Posterior vena cava (tissue), 2 donors: Measurements from ENCODE around the gene GALNT18. TPM values are rescaled to one million over a fixed set of nuclear protein-coding genes. Genes with fewer than 3 reads are reported as not detected.
"Not testable (repeated sequence)": the region's sequence is repeated elsewhere in the genome, so short reads cannot be mapped to it uniquely, and the experiment has no call there.

Experiments
- DNase-seq: peaks from one replicate; pipeline ENCODE4 v3.0.0-alpha.2; 2020; ENCODE audit warnings: low spot score
- intact Hi-C, 2 donors: fragments of 100-400 bp; cut with DNase I; formaldehyde crosslinking; loops; one replicate each; pipeline versions ENCODE4 v1.14.1 to v1.14.2; 2022 to 2023
- total RNA-seq, 2 donors: library from RNA; stranded (reverse); fragmentation: NEBNext Ultra II Directional; extraction: Animal tissue kit (Norgen Biotek cat#: 25700); gene quantifications; one replicate each; pipeline ENCODE4 v1.2.1, GENCODE V29; 2021
- donor health status: DM: yes; HTN: yes; CAD: no.
- donor health status: DM: yes; HTN: yes; CAD: no.

Gene GALNT18
- total RNA-seq, 2 donors from 2014 or later: 21.4 to 28.0 TPM

GRCh38 chr11:11356842-11357241, 265.0 kb downstream of the GALNT18 start:
- intact Hi-C loops: no loop called here
- no peak for DNase-seq

GRCh38 chr11:11352878-11353277, 268.9 kb downstream of the GALNT18 start, which contains the start of gene CSNK2A3:
CSNK2A3 (minus strand) TSS chr11:11353250; CDS start chr11:11353119, 131 bp downstream.
- intact Hi-C loops, DNase-seq: not testable (repeated sequence)

GRCh38 chr11:11351851-11352250, 270.0 kb downstream of the GALNT18 start:
- intact Hi-C loops, DNase-seq: not testable (repeated sequence)

- DNase-seq: no peak
- intact Hi-C loops: no loop called here
Measured at GRCh38 chr11:11351042-11351586, 270.7 kb downstream of the GALNT18 start.

GRCh38 chr11:11349870-11350337, 271.9 kb downstream of the GALNT18 start:
- intact Hi-C loops: no loop called here
- DNase-seq: no peak

- intact Hi-C loops: no loop called here
- no peak for DNase-seq
Measured at GRCh38 chr11:11349106-11349825, 272.5 kb downstream of the GALNT18 start.

- intact Hi-C loops: no loop called here
- no peak for DNase-seq
Measured at GRCh38 chr11:11348303-11348702, 273.5 kb downstream of the GALNT18 start.

- intact Hi-C loops: no loop called here
- peak; percentile 90 for DNase-seq
Measured at GRCh38 chr11:11347592-11347991, 274.2 kb downstream of the GALNT18 start.

GRCh38 chr11:11346303-11346702, 275.5 kb downstream of the GALNT18 start:
- intact Hi-C loops: no loop called here
- no peak for DNase-seq

GRCh38 chr11:11345099-11345498, 276.7 kb downstream of the GALNT18 start:
- intact Hi-C loops: no loop called here
- DNase-seq: no peak

GRCh38 chr11:11344045-11344444, 277.8 kb downstream of the GALNT18 start:
- no peak for DNase-seq
- intact Hi-C loops: no loop called here

- intact Hi-C loops: no loop called here
- no peak for DNase-seq
Measured at GRCh38 chr11:11338304-11338703, 283.5 kb downstream of the GALNT18 start.

- intact Hi-C loops: no loop called here
- DNase-seq: no peak
Measured at GRCh38 chr11:11336664-11337063, 285.1 kb downstream of the GALNT18 start.

- DNase-seq: no peak
Measured at GRCh38 chr11:11335043-11335442, 286.8 kb downstream of the GALNT18 start.

GRCh38 chr11:11334607-11335006, 287.2 kb downstream of the GALNT18 start:
- intact Hi-C loops: no loop called here
- no peak for DNase-seq

More at GRCh38 chr11:11335043-11335442, 286.8 kb downstream of the GALNT18 start:
- intact Hi-C loops: no loop called here

- intact Hi-C loops: no loop called here
- DNase-seq: no peak
Measured at GRCh38 chr11:11332141-11332710, 289.6 kb downstream of the GALNT18 start.

- no peak for DNase-seq
- intact Hi-C loops: no loop called here
Measured at GRCh38 chr11:11329062-11329806, 292.6 kb downstream of the GALNT18 start.

- intact Hi-C loops: no loop called here
- no peak for DNase-seq
Measured at GRCh38 chr11:11324090-11324489, 297.7 kb downstream of the GALNT18 start.

- intact Hi-C loops: loop anchor here in 1 of 2 donors (2.0 kb wide), 1 partner anchor 45 kb away; no protein-coding TSS in a partner anchor
- no peak for DNase-seq
Measured at GRCh38 chr11:11322101-11322500, 299.7 kb downstream of the GALNT18 start.

GRCh38 chr11:11320825-11321224, 301.0 kb downstream of the GALNT18 start:
- intact Hi-C loops: no loop called here

More at GRCh38 chr11:11320825-11321224, 301.0 kb downstream of the GALNT18 start:
- no peak for DNase-seq
